ENCODE data around the gene CEACAM8. TPM values are rescaled to one million over a fixed set of nuclear protein-coding genes. Genes with fewer than 3 reads are reported as not detected.
"Not testable (repeated sequence)": the region's sequence is repeated elsewhere in the genome, so short reads cannot be mapped to it uniquely, and the experiment has no call there.

The CEACAM8 gene
- total RNA-seq, 1 donor from 2014 or later = not detected

- no peak overlapping the region for H3K4me3 Mint-ChIP-seq (ENCODE audit: low read depth)
- peaks cover 5% of the 10 kb centered on the region for H3K36me3 Mint-ChIP-seq (ENCODE audit: insufficient read depth)
- no peak for TF ChIP-seq CTCF (IDR thresholded peaks at IDR 0.05; ENCODE audit: unreplicated experiment)
- peaks cover 6% of the 10 kb centered on the region for H3K4me1 Mint-ChIP-seq (ENCODE audit: low read depth)
- DNase-seq (ENCODE audit: low spot score, unreplicated experiment) = no peak
- peaks cover 19% of the 10 kb centered on the region for H3K9me3 Mint-ChIP-seq (ENCODE audit: low read depth)
- H3K27me3 Mint-ChIP-seq = peaks cover 4% of the 10 kb centered on the region
- H3K27ac Mint-ChIP-seq = no peak overlapping the region
These were observed 41.3 kb downstream of the CEACAM8 start for GRCh38 chr19:42553292-42554045.

- TF ChIP-seq CTCF (IDR thresholded peaks at IDR 0.05; ENCODE audit: unreplicated experiment) = no peak
- peak overlapping the region; percentile 27 for H3K27ac Mint-ChIP-seq
- H3K36me3 Mint-ChIP-seq (ENCODE audit: insufficient read depth) = peaks cover 2% of the 10 kb centered on the region
- H3K27me3 Mint-ChIP-seq = peaks cover 8% of the 10 kb centered on the region
- no peak for DNase-seq (ENCODE audit: low spot score, unreplicated experiment)
- no peak overlapping the region for H3K4me3 Mint-ChIP-seq (ENCODE audit: low read depth)
- H3K4me1 Mint-ChIP-seq (ENCODE audit: low read depth) = peaks cover 2% of the 10 kb centered on the region
- H3K9me3 Mint-ChIP-seq (ENCODE audit: low read depth) = peaks cover 14% of the 10 kb centered on the region
These were observed 42.3 kb downstream of the CEACAM8 start for GRCh38 chr19:42552086-42553065.

- H3K27ac Mint-ChIP-seq; DNase-seq (ENCODE audit: low spot score, unreplicated experiment); H3K4me1 Mint-ChIP-seq (ENCODE audit: low read depth); H3K9me3 Mint-ChIP-seq (ENCODE audit: low read depth); H3K36me3 Mint-ChIP-seq (ENCODE audit: insufficient read depth); H3K4me3 Mint-ChIP-seq (ENCODE audit: low read depth): not testable (repeated sequence)
- peaks cover 19% of the 10 kb centered on the region for H3K27me3 Mint-ChIP-seq
These were observed 44.2 kb downstream of the CEACAM8 start for GRCh38 chr19:42550521-42550920.

- not testable (repeated sequence) for H3K4me3 Mint-ChIP-seq (ENCODE audit: low read depth); H3K9me3 Mint-ChIP-seq (ENCODE audit: low read depth); DNase-seq (ENCODE audit: low spot score, unreplicated experiment); H3K4me1 Mint-ChIP-seq (ENCODE audit: low read depth); H3K27ac Mint-ChIP-seq; H3K36me3 Mint-ChIP-seq (ENCODE audit: insufficient read depth)
- peaks cover 16% of the 10 kb centered on the region for H3K27me3 Mint-ChIP-seq
These were observed 45.7 kb downstream of the CEACAM8 start for GRCh38 chr19:42549067-42549466.

- DNase-seq (ENCODE audit: low spot score, unreplicated experiment) = no peak
These were observed 46.2 kb downstream of the CEACAM8 start for GRCh38 chr19:42548552-42548951.

More at GRCh38 chr19:42548552-42548951, 46.2 kb downstream of the CEACAM8 start:
- no peaks in the 10 kb centered on the region for H3K4me1 Mint-ChIP-seq (ENCODE audit: low read depth)
- TF ChIP-seq CTCF (IDR thresholded peaks at IDR 0.05; ENCODE audit: unreplicated experiment) = no peak
- H3K36me3 Mint-ChIP-seq (ENCODE audit: insufficient read depth) = peaks cover 2% of the 10 kb centered on the region
- peaks cover 9% of the 10 kb centered on the region for H3K9me3 Mint-ChIP-seq (ENCODE audit: low read depth)
- H3K27ac Mint-ChIP-seq = no peak overlapping the region
- H3K4me3 Mint-ChIP-seq (ENCODE audit: low read depth) = no peak overlapping the region
- peaks cover 16% of the 10 kb centered on the region for H3K27me3 Mint-ChIP-seq

All from progenitor cell of endocrine pancreas (in vitro differentiated cells).